H1 (cell line): ENCODE data around the gene MED13. TPM values are rescaled to one million over a fixed set of nuclear protein-coding genes. Genes with fewer than 3 reads are reported as not detected.

Experiments used
- BACH1 ChIP-seq: IDR thresholded peaks from 2 replicates; pipeline ENCODE4 v1.6.1; 2012; ENCODE audit warnings: low read length, improper control_type of control experiment
- BCL11A ChIP-seq, 2 experiments: IDR thresholded peaks; one replicate each; pipeline ENCODE4 v1.6.1; 2011; ENCODE audit warnings: low read depth in 2 of 2, low read length in 2 of 2, mild to moderate bottlenecking in 2 of 2
- KDM4A ChIP-seq: IDR thresholded peaks from one replicate; pipeline ENCODE4 v1.7.1; 2012; ENCODE audit warnings: low read depth, mild to moderate bottlenecking, moderate library complexity, low read length, inconsistent platforms; ENCODE audit not compliant: severe bottlenecking
- NANOG ChIP-seq: IDR thresholded peaks from 2 replicates; pipeline ENCODE4 v1.6.1; 2011; ENCODE audit warnings: low read length, low read depth, mild to moderate bottlenecking, inconsistent platforms; ENCODE audit not compliant: insufficient read depth, poor library complexity, severe bottlenecking
- POLR2A ChIP-seq, 2 experiments: IDR thresholded peaks; 1 replicate in 1 of 2; 2 replicates in 1 of 2; pipeline ENCODE4 v1.6.1; 2011; ENCODE audit warnings: low read depth in 2 of 2, low read length in 2 of 2, mild to moderate bottlenecking in 2 of 2; ENCODE audit errors: control extremely low read depth in 1 of 2
- ZNF274 ChIP-seq: IDR thresholded peaks from 2 replicates; pipeline ENCODE4 v1.7.0; 2012; ENCODE audit warnings: low read length, borderline replicate concordance; ENCODE audit errors: extremely low read depth
- polyA plus RNA-seq, 7 experiments: library from polyadenylated mRNA; depleted of rRNA in 3 of 7; stranded (reverse) in 5 of 7; unstranded in 2 of 7; fragments of >200 nt in 5 of 7; fragments of 200-250 nt in 2 of 7; gene quantifications; 1 replicate in 5 of 7; 2 replicates in 1 of 7; 4 replicates in 1 of 7; pipeline versions ENCODE4 v1.2.1 to v1.2.3, GENCODE V29; 2011 to 2013; ENCODE audit warnings: missing spikeins in 2 of 7, mixed read lengths in 2 of 7
- total RNA-seq: library from RNA; stranded (reverse); fragmentation: NEBNext Ultra II Directional; extraction: Animal tissue kit (Norgen Biotek cat#: 25700); gene quantifications from 2 replicates; pipeline ENCODE4 v1.2.1, GENCODE V29; 2021
- TF ChIP-seq, protein P1 (sequence below): IDR thresholded peaks from 2 replicates; pipeline ENCODE4 v1.6.1; 2011; ENCODE audit warnings: low read length, improper control_type of control experiment

The MED13 gene
- total and polyA plus RNA-seq, 2 of the 8 experiments (the other 6 are each of a cell fraction or from before 2014, with no cell fraction given): 11.3 to 44.8 TPM

DNA sequence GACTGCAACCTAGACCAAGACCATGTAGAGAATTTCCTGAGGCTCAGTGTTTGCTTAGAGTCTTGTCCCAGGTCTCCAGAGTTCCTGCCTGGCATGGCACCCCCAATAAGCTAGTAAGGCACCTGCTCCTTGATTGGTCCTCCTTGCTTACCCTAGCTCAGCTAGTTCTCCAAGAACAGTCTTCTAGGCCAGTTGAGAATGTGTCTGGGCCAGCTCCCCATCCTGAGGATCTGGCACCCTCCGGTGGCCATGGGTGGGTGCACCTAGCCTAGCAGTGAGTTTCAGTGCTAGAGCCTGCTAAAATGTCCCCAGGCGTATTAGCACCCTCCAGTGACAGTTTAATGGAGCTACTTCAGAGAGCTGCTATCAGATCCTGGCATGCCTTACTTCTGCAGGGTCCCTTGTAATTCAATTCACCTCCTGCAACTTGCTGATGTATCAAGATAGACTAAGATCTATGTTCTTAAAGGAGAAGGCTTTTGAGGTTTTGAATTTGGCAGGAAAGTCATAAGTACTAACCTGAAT lies 44.4 kb upstream of the MED13 start (continued):
- TF ChIP-seq, protein P1, sequence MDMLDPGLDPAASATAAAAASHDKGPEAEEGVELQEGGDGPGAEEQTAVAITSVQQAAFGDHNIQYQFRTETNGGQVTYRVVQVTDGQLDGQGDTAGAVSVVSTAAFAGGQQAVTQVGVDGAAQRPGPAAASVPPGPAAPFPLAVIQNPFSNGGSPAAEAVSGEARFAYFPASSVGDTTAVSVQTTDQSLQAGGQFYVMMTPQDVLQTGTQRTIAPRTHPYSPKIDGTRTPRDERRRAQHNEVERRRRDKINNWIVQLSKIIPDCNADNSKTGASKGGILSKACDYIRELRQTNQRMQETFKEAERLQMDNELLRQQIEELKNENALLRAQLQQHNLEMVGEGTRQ: no peak
- TF ChIP-seq NANOG (no peak), KDM4A (no peak), BCL11A (IDR thresholded peaks at IDR 0.05; ENCODE audit: low read depth in 2 of 2, low read length in 2 of 2) (no peak), POLR2A (IDR thresholded peaks at IDR 0.05; ENCODE audit: control extremely low read depth in 1 of 2, low read depth in 2 of 2, low read length in 2 of 2) (no peak), BACH1 (no peak), ZNF274 (no peak)
- TF ChIP-seq, all 59 proteins: peak for 6
